Loucy (cell line): ENCODE results near the gene C22orf15.

Experiments used
- H2AFZ ChIP-seq: fragments of 200-600 bp; sonication (generic); 2 replicates; pipeline ENCODE4 v1.6.0; 2016; ENCODE audit warnings: antibody characterized with exemption, mild to moderate bottlenecking, low read length, moderate library complexity
- H3F3A ChIP-seq: fragments of 200-600 bp; 2 replicates; pipeline ENCODE4 v1.6.0; 2016; ENCODE audit warnings: antibody characterized with exemption, low read depth, mild to moderate bottlenecking
- H3K27me3 ChIP-seq: fragments of 200-600 bp; sonication (generic); 2 replicates; pipeline ENCODE4 v1.6.1; 2014; ENCODE audit warnings: low read length, mild to moderate bottlenecking; ENCODE audit not compliant: insufficient read depth, poor library complexity, severe bottlenecking
- H3K36me3 ChIP-seq: fragments of 200-600 bp; sonication (generic); 2 replicates; pipeline ENCODE4 v1.6.1; 2016; ENCODE audit warnings: low read length; ENCODE audit not compliant: insufficient read depth
- H3K4me1 ChIP-seq: fragments of 200-600 bp; sonication (generic); 2 replicates; pipeline ENCODE4 v1.5.1; 2014; ENCODE audit warnings: low read length, mild to moderate bottlenecking; ENCODE audit not compliant: insufficient read depth, poor library complexity, severe bottlenecking
- H3K4me2 ChIP-seq: fragments of 200-600 bp; sonication (generic); 2 replicates; pipeline ENCODE4 v1.6.0; 2014; ENCODE audit warnings: antibody characterized with exemption, low read length, low read depth, mild to moderate bottlenecking; ENCODE audit not compliant: poor library complexity, severe bottlenecking
- H3K4me3 ChIP-seq: fragments of 200-600 bp; sonication (generic); 2 replicates; pipeline ENCODE4 v1.5.1; 2014; ENCODE audit warnings: low read length, mild to moderate bottlenecking, mixed read lengths; ENCODE audit not compliant: poor library complexity, severe bottlenecking
- H3K79me2 ChIP-seq: fragments of 200-600 bp; sonication (generic); 2 replicates; pipeline ENCODE4 v1.6.1; 2014; ENCODE audit warnings: low read length; ENCODE audit not compliant: insufficient read depth
- H3K9ac ChIP-seq: fragments of 200-600 bp; sonication (generic); 2 replicates; pipeline ENCODE4 v1.6.0; 2014; ENCODE audit warnings: mild to moderate bottlenecking, low read depth, low read length, moderate library complexity; ENCODE audit not compliant: poor library complexity, severe bottlenecking
- H3K9me2 ChIP-seq: fragments of 200-600 bp; sonication (generic); replicated peaks from 2 replicates; pipeline ENCODE4 v1.6.1; 2016; ENCODE audit warnings: low read depth, low read length, mixed read lengths
- H3K9me3 ChIP-seq: fragments of 200-600 bp; sonication (generic); 2 replicates; pipeline ENCODE4 v1.6.1; 2014; ENCODE audit warnings: mild to moderate bottlenecking, antibody characterized with exemption, low read length, low read depth; ENCODE audit not compliant: insufficient read depth
- H4K20me1 ChIP-seq: fragments of 200-600 bp; sonication (generic); 2 replicates; pipeline ENCODE4 v1.6.0; 2014; ENCODE audit warnings: antibody characterized with exemption, low read length, mild to moderate bottlenecking; ENCODE audit not compliant: insufficient read depth, poor library complexity, severe bottlenecking
- CTCF ChIP-seq: fragments of 200-600 bp; sonication (generic); conservative IDR thresholded peaks from 2 replicates; pipeline ENCODE4 v1.5.1; 2014; ENCODE audit warnings: mild to moderate bottlenecking, antibody characterized with exemption, low read length
- EZH2phosphoT487 ChIP-seq: fragments of 200-600 bp; IDR thresholded peaks from 2 replicates; pipeline ENCODE4 v1.6.1; 2018; ENCODE audit warnings: antibody characterized with exemption, mild to moderate bottlenecking, moderate library complexity, borderline replicate concordance

Gene C22orf15

GRCh38 chr22:23762842-23763578 lies at the start of gene C22orf15:
TSS of gene C22orf15 (plus strand) at chr22:23762990. CDS start at chr22:23763307, 317 bp downstream.
- Histone ChIP-seq H3F3A (no peaks in the 10 kb centered on the region), H3K4me1 (peaks cover 27% of the 10 kb centered on the region), H3K79me2 (no peaks in the 10 kb centered on the region), H3K9me2 (no peaks in the 10 kb centered on the region), H3K27me3 (no peaks in the 10 kb centered on the region), H4K20me1 (no peaks in the 10 kb centered on the region), H3K36me3 (no peaks in the 10 kb centered on the region), H3K9me3 (no peaks in the 10 kb centered on the region), H3K4me2 (peak within 1 kb of the TSS; percentile 52), H3K9ac (peak within 1 kb of the TSS; percentile 54), H3K4me3 (peak within 1 kb of the TSS; percentile 41), H2AFZ (no peak within 1 kb of the TSS)
- TF ChIP-seq EZH2phosphoT487 = no peak
- no peak for TF ChIP-seq CTCF

GRCh38 chr22:23713696-23714595 lies 48.8 kb upstream of the C22orf15 start:
- Histone ChIP-seq H3K27me3 (no peaks in the 10 kb centered on the region), H3K4me2 (no peak overlapping the region), H3K4me3 (no peak overlapping the region), H2AFZ (no peak overlapping the region), H4K20me1 (peaks cover 8% of the 10 kb centered on the region), H3K9me2 (no peaks in the 10 kb centered on the region), H3K4me1 (peaks cover 22% of the 10 kb centered on the region), H3K79me2 (peaks cover 49% of the 10 kb centered on the region), H3F3A (no peaks in the 10 kb centered on the region), H3K36me3 (peaks cover 13% of the 10 kb centered on the region; the same call in 1 of the 2 replicates), H3K9ac (no peak overlapping the region), H3K9me3 (no peaks in the 10 kb centered on the region)
- no peak for TF ChIP-seq CTCF
- TF ChIP-seq EZH2phosphoT487 = no peak

GRCh38 chr22:23714596-23715578 lies 47.9 kb upstream of the C22orf15 start:
- H3K9me2 ChIP-seq = no peaks in the 10 kb centered on the region
- no peaks in the 10 kb centered on the region for H3K9me3 ChIP-seq
- H3K36me3 ChIP-seq = peaks cover 3% of the 10 kb centered on the region; the same call in 1 of the 2 replicates
- peak overlapping the region; percentile 93 for H3K9ac ChIP-seq
- H3K4me3 ChIP-seq = peak overlapping the region; percentile 90
- no peaks in the 10 kb centered on the region for H3K27me3 ChIP-seq
- H4K20me1 ChIP-seq = peaks cover 8% of the 10 kb centered on the region
- H3K79me2 ChIP-seq = peaks cover 48% of the 10 kb centered on the region
- peaks cover 22% of the 10 kb centered on the region for H3K4me1 ChIP-seq
- TF ChIP-seq EZH2phosphoT487 = no peak
- peak; percentile 24; the same call in 1 of the 2 replicates for TF ChIP-seq CTCF
- H3F3A ChIP-seq = no peaks in the 10 kb centered on the region
- no peak overlapping the region for H2AFZ ChIP-seq
- H3K4me2 ChIP-seq = peak overlapping the region; percentile 94
